Panc1 (cell line): ENCODE data around the gene SPDYE6.

Experiments
- POLR2AphosphoS5 ChIP-seq: IDR thresholded peaks from 2 replicates; pipeline ENCODE4 v1.6.1; 2012; ENCODE audit warnings: mild to moderate bottlenecking, low read depth, low read length, moderate library complexity
- REST ChIP-seq, 2 experiments: IDR thresholded peaks; 2 replicates each; pipeline ENCODE4 v1.6.1; 2011 to 2012; ENCODE audit warnings: low read depth in 2 of 2, control low read depth in 1 of 2, low read length in 1 of 2, mild to moderate bottlenecking in 1 of 2, moderate library complexity in 1 of 2; ENCODE audit not compliant: insufficient read depth in 1 of 2
- SIN3A ChIP-seq: IDR thresholded peaks from 2 replicates; pipeline ENCODE4 v1.6.1; 2012; ENCODE audit warnings: low read depth, mild to moderate bottlenecking, low read length, moderate library complexity, borderline replicate concordance; ENCODE audit not compliant: insufficient read depth
- TCF7L2 ChIP-seq: IDR thresholded peaks from 2 replicates; pipeline ENCODE4 v1.6.1; 2011; ENCODE audit warnings: mild to moderate bottlenecking, low read depth, low read length, inconsistent platforms
- TF ChIP-seq, protein P1 (sequence below): fragments of 450-650 bp; IDR thresholded peaks from 2 replicates; pipeline ENCODE4 v1.5.1; 2017; ENCODE audit warnings: mild to moderate bottlenecking

GRCh38 chr7:102323914-102324195 is 32.4 kb downstream of the SPDYE6 start:
- TF ChIP-seq, protein P1, sequence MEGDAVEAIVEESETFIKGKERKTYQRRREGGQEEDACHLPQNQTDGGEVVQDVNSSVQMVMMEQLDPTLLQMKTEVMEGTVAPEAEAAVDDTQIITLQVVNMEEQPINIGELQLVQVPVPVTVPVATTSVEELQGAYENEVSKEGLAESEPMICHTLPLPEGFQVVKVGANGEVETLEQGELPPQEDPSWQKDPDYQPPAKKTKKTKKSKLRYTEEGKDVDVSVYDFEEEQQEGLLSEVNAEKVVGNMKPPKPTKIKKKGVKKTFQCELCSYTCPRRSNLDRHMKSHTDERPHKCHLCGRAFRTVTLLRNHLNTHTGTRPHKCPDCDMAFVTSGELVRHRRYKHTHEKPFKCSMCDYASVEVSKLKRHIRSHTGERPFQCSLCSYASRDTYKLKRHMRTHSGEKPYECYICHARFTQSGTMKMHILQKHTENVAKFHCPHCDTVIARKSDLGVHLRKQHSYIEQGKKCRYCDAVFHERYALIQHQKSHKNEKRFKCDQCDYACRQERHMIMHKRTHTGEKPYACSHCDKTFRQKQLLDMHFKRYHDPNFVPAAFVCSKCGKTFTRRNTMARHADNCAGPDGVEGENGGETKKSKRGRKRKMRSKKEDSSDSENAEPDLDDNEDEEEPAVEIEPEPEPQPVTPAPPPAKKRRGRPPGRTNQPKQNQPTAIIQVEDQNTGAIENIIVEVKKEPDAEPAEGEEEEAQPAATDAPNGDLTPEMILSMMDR = no peak
- TF ChIP-seq REST (IDR thresholded peaks at IDR 0.05; ENCODE audit: insufficient read depth in 1 of 2, low read depth in 2 of 2, low read length in 1 of 2) (no peak), TCF7L2 (no peak), POLR2AphosphoS5 (no peak), SIN3A (no peak)
